H1 (cell line): ENCODE data around the gene EFEMP2. TPM values are rescaled to one million over a fixed set of nuclear protein-coding genes. Genes with fewer than 3 reads are reported as not detected.

Experiments
- CTCF ChIA-PET: fragments of 300-600 bp; sonication (Branson Sonifier 250); formaldehyde crosslinking; loops from one replicate; lab custom pipeline; 2021; ENCODE audit not compliant: partially characterized antibody; lab: Charles Lee
- POLR2A ChIA-PET: fragments of 300-600 bp; sonication (Branson Sonifier 250); formaldehyde crosslinking; loops from one replicate; lab custom pipeline; 2021; ENCODE audit warnings: inconsistent platforms; ENCODE audit not compliant: partially characterized antibody; lab: Charles Lee
- DNase-seq, 2 experiments: peaks; one replicate each; pipeline versions ENCODE4 v3.0.0 to v3.0.0-alpha.2; 2010 to 2022; ENCODE audit warnings: low spot score in 2 of 2, low read depth in 1 of 2, mixed read lengths in 1 of 2
- FAIRE-seq: peaks from 2 replicates; lab custom pipeline; 2011; peaks lifted over from hg19 to GRCh38; lab: Jason Lieb, UNC
- H2AFZ ChIP-seq: 2 replicates; pipeline ENCODE4 v1.8.1; 2012; ENCODE audit warnings: low read length, inconsistent platforms
- H2AK5ac ChIP-seq: 2 replicates; pipeline ENCODE4 v1.6.1; 2013; ENCODE audit warnings: low read depth, low read length
- H2BK120ac ChIP-seq: replicated peaks from 2 replicates; pipeline ENCODE3; 2013; ENCODE audit warnings: low read depth, low read length, inconsistent platforms
- H2BK12ac ChIP-seq: 2 replicates; pipeline ENCODE4 v1.6.1; 2013; ENCODE audit warnings: low read depth, low read length
- H2BK15ac ChIP-seq: 2 replicates; pipeline ENCODE4 v1.6.1; 2013; ENCODE audit warnings: low read length
- H2BK20ac ChIP-seq: 2 replicates; pipeline ENCODE4 v1.6.1; 2013; ENCODE audit warnings: low read length
- H2BK5ac ChIP-seq: 2 replicates; pipeline ENCODE4 v1.6.1; 2013; ENCODE audit warnings: low read depth, low read length
- H3K14ac ChIP-seq: 2 replicates; pipeline ENCODE4 v1.6.1; 2013; ENCODE audit warnings: inconsistent platforms; ENCODE audit not compliant: insufficient read length
- H3K18ac ChIP-seq: 2 replicates; pipeline ENCODE4 v1.6.1; 2013; ENCODE audit warnings: low read length; ENCODE audit errors: extremely low read depth
- H3K23ac ChIP-seq: 2 replicates; pipeline ENCODE4 v1.6.1; 2013; ENCODE audit warnings: inconsistent platforms; ENCODE audit not compliant: insufficient read length
- H3K23me2 ChIP-seq: 2 replicates; pipeline ENCODE4 v1.6.1; 2013; ENCODE audit warnings: low read depth, low read length
- H3K27ac ChIP-seq: 2 replicates; pipeline ENCODE4 v1.6.1; 2011; ENCODE audit warnings: low read depth, low read length, inconsistent platforms
- H3K27me3 ChIP-seq, 4 experiments: replicated peaks in 1 of 4; 1 replicate in 1 of 4; 2 replicates in 3 of 4; pipeline versions ENCODE4 v1.6.1 to v1.8.1; 2011 to 2013; ENCODE audit warnings: low read length in 3 of 4, mild to moderate bottlenecking in 3 of 4, inconsistent platforms in 2 of 4, mixed read lengths in 2 of 4, moderate library complexity in 1 of 4; ENCODE audit not compliant: control insufficient read depth in 3 of 4, insufficient read depth in 3 of 4; ENCODE audit errors: extremely low read depth in 1 of 4
- H3K36me3 ChIP-seq, 4 experiments: 2 replicates each; pipeline versions ENCODE4 v1.6.1 to v1.8.1; 2011 to 2013; ENCODE audit warnings: mild to moderate bottlenecking in 4 of 4, low read length in 3 of 4, moderate library complexity in 2 of 4, control low read depth in 1 of 4, inconsistent platforms in 1 of 4; ENCODE audit not compliant: insufficient read depth in 4 of 4, control insufficient read depth in 2 of 4
- H3K4ac ChIP-seq: replicated peaks from 2 replicates; pipeline ENCODE3; 2013; ENCODE audit warnings: low read length, low read depth, mixed read lengths, inconsistent platforms; ENCODE audit not compliant: insufficient read length
- H3K4me1 ChIP-seq, 4 experiments: replicated peaks in 1 of 4; 1 replicate in 1 of 4; 2 replicates in 3 of 4; pipeline versions ENCODE4 v1.6.1 to v1.8.1; 2011 to 2013; ENCODE audit warnings: low read length in 3 of 4, inconsistent platforms in 2 of 4, mixed read lengths in 1 of 4; ENCODE audit not compliant: insufficient read depth in 4 of 4, control insufficient read depth in 3 of 4
- H3K4me2 ChIP-seq, 2 experiments: 2 replicates each; pipeline versions ENCODE4 v1.6.1 to v1.8.1; 2011 to 2013; ENCODE audit warnings: low read depth in 2 of 2, low read length in 2 of 2, control low read depth in 1 of 2, inconsistent platforms in 1 of 2, mild to moderate bottlenecking in 1 of 2; ENCODE audit not compliant: insufficient read depth in 1 of 2
- H3K4me3 ChIP-seq, 4 experiments: fragments of 200-600, 300-600 bp in 1 of 4; sonication (generic), shearing (Covaris generic), sonication (Bioruptor Twin) in 1 of 4; 2 replicates each; pipeline versions ENCODE4 v1.5.1 to v1.8.1; 2011 to 2016; ENCODE audit warnings: low read length in 4 of 4, low read depth in 3 of 4, control low read depth in 2 of 4, inconsistent platforms in 2 of 4, mild to moderate bottlenecking in 2 of 4, mixed read lengths in 1 of 4, moderate library complexity in 1 of 4; ENCODE audit not compliant: insufficient read depth in 2 of 4; ENCODE audit errors: extremely low read depth in 1 of 4
- H3K56ac ChIP-seq: replicated peaks from 2 replicates; pipeline ENCODE3; 2013; ENCODE audit warnings: low read depth, mild to moderate bottlenecking, mixed read lengths, low read length, inconsistent platforms; ENCODE audit not compliant: insufficient read length
- H3K79me1 ChIP-seq: 2 replicates; pipeline ENCODE4 v1.6.1; 2013; ENCODE audit warnings: low read depth, low read length, control low read depth
- H3K79me2 ChIP-seq, 2 experiments: 2 replicates each; pipeline versions ENCODE4 v1.6.1 to v1.8.1; 2012 to 2013; ENCODE audit warnings: low read length in 2 of 2, mild to moderate bottlenecking in 2 of 2, inconsistent platforms in 1 of 2; ENCODE audit not compliant: insufficient read depth in 2 of 2, control insufficient read depth in 1 of 2
- H3K9ac ChIP-seq, 4 experiments: replicated peaks in 1 of 4; 1 replicate in 1 of 4; 2 replicates in 3 of 4; pipeline versions ENCODE4 v1.6.1 to v1.8.1; 2011 to 2013; ENCODE audit warnings: low read depth in 3 of 4, low read length in 3 of 4, control low read depth in 2 of 4, mild to moderate bottlenecking in 2 of 4, moderate library complexity in 2 of 4, inconsistent platforms in 1 of 4; ENCODE audit errors: extremely low read depth in 1 of 4
- H3K9me3 ChIP-seq, 2 experiments: 2 replicates each; pipeline versions ENCODE4 v1.6.1 to v1.8.1; 2012 to 2013; ENCODE audit warnings: mild to moderate bottlenecking in 2 of 2, moderate library complexity in 2 of 2, control low read depth in 1 of 2, inconsistent platforms in 1 of 2, low read depth in 1 of 2, low read length in 1 of 2, mixed read lengths in 1 of 2; ENCODE audit not compliant: insufficient read depth in 2 of 2
- H4K20me1 ChIP-seq, 2 experiments: replicated peaks in 1 of 2; 2 replicates each; pipeline versions ENCODE3 to v1.8.1; 2011 to 2013; ENCODE audit warnings: inconsistent platforms in 2 of 2, low read length in 2 of 2, mild to moderate bottlenecking in 1 of 2; ENCODE audit not compliant: insufficient read depth in 2 of 2, control insufficient read depth in 1 of 2
- H4K5ac ChIP-seq: 2 replicates; pipeline ENCODE4 v1.6.1; 2013; ENCODE audit warnings: low read length, low read depth, mixed read lengths, inconsistent platforms; ENCODE audit not compliant: insufficient read length
- H4K8ac ChIP-seq: 2 replicates; pipeline ENCODE4 v1.8.0; 2013; ENCODE audit warnings: mild to moderate bottlenecking, moderate library complexity, low read length, inconsistent platforms; ENCODE audit not compliant: insufficient read depth; ENCODE audit errors: extremely low read depth
- H4K91ac ChIP-seq: replicated peaks from 2 replicates; pipeline ENCODE3; 2013; ENCODE audit warnings: low read length, mixed read lengths, inconsistent platforms; ENCODE audit not compliant: insufficient read length
- ATF2 ChIP-seq: IDR thresholded peaks from 2 replicates; pipeline ENCODE4 v1.6.1; 2012; ENCODE audit warnings: low read length, inconsistent platforms
- BCL11A ChIP-seq, 2 experiments: IDR thresholded peaks; one replicate each; pipeline ENCODE4 v1.6.1; 2011; ENCODE audit warnings: low read depth in 2 of 2, low read length in 2 of 2, mild to moderate bottlenecking in 2 of 2
- GABPA ChIP-seq: IDR thresholded peaks from 2 replicates; pipeline ENCODE4 v1.6.1; 2011; ENCODE audit warnings: mild to moderate bottlenecking, low read length, moderate library complexity, borderline replicate concordance; ENCODE audit not compliant: insufficient read depth
- MAFK ChIP-seq: IDR thresholded peaks from 2 replicates; pipeline ENCODE4 v1.6.1; 2012; ENCODE audit warnings: low read depth, mild to moderate bottlenecking, improper control_type of control experiment, low read length
- PHF8 ChIP-seq: fragments of 200-600 bp; sonication (generic); conservative IDR thresholded peaks from 2 replicates; pipeline ENCODE4 v1.7.1; 2012; ENCODE audit warnings: low read depth, mild to moderate bottlenecking, inconsistent platforms, low read length, moderate library complexity
- RNF2 ChIP-seq: fragments of 200-900, 300-1000 bp; sonication (generic); IDR thresholded peaks from 2 replicates; pipeline ENCODE4 v1.7.1; 2016; ENCODE audit warnings: borderline replicate concordance, low read depth, mild to moderate bottlenecking, antibody characterized with exemption, low read length; ENCODE audit not compliant: poor library complexity, severe bottlenecking; ENCODE audit errors: missing control alignments
- SRF ChIP-seq: IDR thresholded peaks from 2 replicates; pipeline ENCODE4 v1.6.1; 2011; ENCODE audit warnings: mild to moderate bottlenecking, low read depth, low read length, moderate library complexity
- TAF1 ChIP-seq: IDR thresholded peaks from 2 replicates; pipeline ENCODE4 v1.6.1; 2011; ENCODE audit warnings: mild to moderate bottlenecking, low read depth, low read length
- WGBS, 2 experiments: shearing (Covaris generic) in 1 of 2; methylation state at CpG; one replicate each; pipeline versions ENCODE4 v1.1.6 to v1.1.7; 2013 to 2015; ENCODE audit warnings: low lambda C conversion rate in 2 of 2, mixed read lengths in 2 of 2, inconsistent platforms in 1 of 2, low coverage in 1 of 2, missing lambda C conversion rate in 1 of 2; ENCODE audit not compliant: insufficient replicate concordance in 2 of 2, insufficient coverage in 1 of 2, insufficient read length in 1 of 2; ENCODE audit errors: extremely low coverage in 1 of 2, missing lambda C conversion rate in 1 of 2; 5-methylcytosine and 5-hydroxymethylcytosine counted together
- polyA plus RNA-seq, 7 experiments: library from polyadenylated mRNA; depleted of rRNA in 3 of 7; stranded (reverse) in 5 of 7; unstranded in 2 of 7; fragments of >200 nt in 5 of 7; fragments of 200-250 nt in 2 of 7; gene quantifications; 1 replicate in 5 of 7; 2 replicates in 1 of 7; 4 replicates in 1 of 7; pipeline versions ENCODE4 v1.2.1 to v1.2.3, GENCODE V29; 2011 to 2013; ENCODE audit warnings: missing spikeins in 2 of 7, mixed read lengths in 2 of 7
- total RNA-seq: library from RNA; stranded (reverse); fragmentation: NEBNext Ultra II Directional; extraction: Animal tissue kit (Norgen Biotek cat#: 25700); gene quantifications from 2 replicates; pipeline ENCODE4 v1.2.1, GENCODE V29; 2021

The EFEMP2 gene
- total and polyA plus RNA-seq, 2 of the 8 experiments (the other 6 are each of a cell fraction or from before 2014, with no cell fraction given), result 8.8 to 17.2 TPM

GRCh38 chr11:65906602-65907001 is 34.0 kb upstream of the EFEMP2 start:
- Histone ChIP-seq H2BK20ac (no peak overlapping the region), H3K36me3 (no peaks in the 10 kb centered on the region), H2BK120ac (no peak overlapping the region), H3K14ac (no peak overlapping the region), H3K79me1 (no peaks in the 10 kb centered on the region), H2BK5ac (no peak overlapping the region), H2AFZ (no peak overlapping the region), H4K91ac (no peak overlapping the region), H3K56ac (no peak overlapping the region), H3K79me2 (no peaks in the 10 kb centered on the region), H4K20me1 (no peaks in the 10 kb centered on the region), H3K23ac (no peak overlapping the region), H3K18ac (no peak overlapping the region), H3K23me2 (no peaks in the 10 kb centered on the region), H3K27me3 (peaks cover 4 to 24% (median 15%) of the 10 kb centered on the region in 4 experiments), H3K9me3 (no peaks in the 10 kb centered on the region), H3K27ac (no peak overlapping the region), H3K4ac (no peak overlapping the region), H3K4me1 (peaks cover 0 to 6% (median 2%) of the 10 kb centered on the region in 4 experiments; a peak in 4 of 7 replicates), H3K4me2 (no peak overlapping the region), H4K5ac (no peak overlapping the region), H4K8ac (no peak overlapping the region), H3K4me3 (no peak overlapping the region), H2BK12ac (no peak overlapping the region), H2AK5ac (no peak overlapping the region), H3K9ac (no peak overlapping the region), H2BK15ac (no peak overlapping the region)
- POLR2A ChIA-PET, result interaction anchor here (1.3 to 1.6 kb wide), 3 partner anchors 8 to 48 kb away, joined by 4 read pairs; no protein-coding TSS in a partner anchor
- FAIRE-seq, result no peak
- TF ChIP-seq PHF8, result no peak
- TF ChIP-seq RNF2, result no peak
- TF ChIP-seq SRF, result no peak
- no peak for TF ChIP-seq GABPA
- TF ChIP-seq BCL11A (IDR thresholded peaks at IDR 0.05; ENCODE audit: low read depth in 2 of 2, low read length in 2 of 2), result no peak
- TF ChIP-seq ATF2, result no peak
- no peak for TF ChIP-seq MAFK
- no peak for TF ChIP-seq TAF1
- no peak for DNase-seq
- CTCF ChIA-PET, result interaction anchor here (0.6 to 11.7 kb wide), 8 partner anchors 9 to 89 kb away, joined by 3 to 212 read pairs (median 4); partner anchors contain the start of genes CCDC85B, FIBP and MUS81
- WGBS, 2 experiments, result 87% methylated on average over 5 of the region's 5 CpGs; no CpG with 5 or more reads in 1 of the 2 experiments
